BJ (cell line): ENCODE results near the gene NSMCE1. TPM values are rescaled to one million over a fixed set of nuclear protein-coding genes. Genes with fewer than 3 reads are reported as not detected.

Experiments used
- CTCF ChIA-PET: fragments of 350-600 bp; formaldehyde crosslinking; extraction: SDS; loops from one replicate; lab custom pipeline; 2021; ENCODE audit warnings: antibody characterized with exemption, inconsistent platforms; lab: Yijun Ruan, JAX
- POLR2A ChIA-PET: fragments of 300-600 bp; sonication (Branson Sonifier 250); formaldehyde crosslinking; extraction: SDS; loops from one replicate; lab custom pipeline; 2021; ENCODE audit warnings: antibody characterized with exemption; lab: Charles Lee
- DNase-seq: peaks from one replicate; pipeline ENCODE4 v3.0.0-alpha.2; 2011; ENCODE audit warnings: low read depth
- H3K27me3 ChIP-seq: 2 replicates; pipeline ENCODE4 v1.6.0; 2011; ENCODE audit warnings: low read length; ENCODE audit not compliant: control insufficient read depth, insufficient read depth
- H3K36me3 ChIP-seq: 2 replicates; pipeline ENCODE4 v1.5.1; 2011; ENCODE audit warnings: low read length; ENCODE audit not compliant: control insufficient read depth, insufficient read depth
- H3K4me3 ChIP-seq: 2 replicates; pipeline ENCODE4 v1.5.1; 2011; ENCODE audit warnings: low read depth, mild to moderate bottlenecking, control low read depth, low read length
- CTCF ChIP-seq: IDR thresholded peaks from 2 replicates; pipeline ENCODE4 v1.5.1; 2011; ENCODE audit warnings: low read depth, mild to moderate bottlenecking, control low read depth, inconsistent platforms, low read length, moderate library complexity; ENCODE audit not compliant: insufficient read depth
- polyA plus RNA-seq: library from polyadenylated mRNA; depleted of rRNA; stranded (reverse); fragments of >200 nt; gene quantifications from 2 replicates; pipeline ENCODE4 v1.2.3, GENCODE V29; 2011

Gene NSMCE1
- polyA plus RNA-seq, 1 experiment: 34.3 TPM

DNA sequence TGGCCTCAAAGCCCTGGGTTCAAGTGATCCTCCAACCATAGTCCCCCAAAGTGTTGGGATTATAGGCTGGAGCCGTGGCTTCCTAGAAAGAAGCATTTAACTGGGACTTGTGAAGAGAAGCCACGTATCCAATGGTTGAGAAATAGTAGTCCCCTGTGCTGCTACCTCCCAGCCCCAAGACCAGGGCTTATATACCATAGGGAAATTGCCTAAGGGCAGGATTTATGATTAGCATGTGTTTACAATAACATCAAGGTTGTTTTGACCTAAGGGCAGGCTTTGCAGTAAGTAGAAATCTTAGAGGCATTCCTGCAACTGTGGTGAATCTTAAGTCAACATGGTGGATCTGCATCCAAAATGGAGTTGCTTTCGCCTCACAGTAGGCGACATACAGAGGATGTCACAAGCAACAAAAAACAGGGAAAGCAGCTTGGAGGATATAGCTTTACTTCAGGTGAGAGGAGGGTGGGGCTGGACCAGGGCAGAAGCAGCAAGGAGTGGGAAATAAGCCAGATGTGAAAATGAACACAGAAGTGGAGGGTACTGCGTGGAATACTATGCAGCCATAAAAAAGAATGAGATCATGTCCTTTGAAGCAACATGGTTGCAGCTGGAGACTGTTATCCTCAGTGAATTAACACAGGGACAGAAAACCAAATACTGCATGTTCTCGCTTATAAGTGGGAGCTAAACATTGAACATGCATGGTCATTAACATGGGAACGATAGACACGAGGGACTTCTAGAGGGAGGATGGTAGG is 18.7 kb upstream of the NSMCE1 start:
- no peaks in the 10 kb centered on the region for H3K27me3 ChIP-seq
- CTCF ChIA-PET: interaction anchor here (1.0 kb wide), 2 partner anchors 9 to 11 kb away, joined by 3 to 4 read pairs; no protein-coding TSS in a partner anchor
- no peaks in the 10 kb centered on the region for H3K36me3 ChIP-seq
- TF ChIP-seq CTCF: no peak
- POLR2A ChIA-PET: no interaction called here
- H3K4me3 ChIP-seq: no peak overlapping the region
- DNase-seq: no peak

DNA sequence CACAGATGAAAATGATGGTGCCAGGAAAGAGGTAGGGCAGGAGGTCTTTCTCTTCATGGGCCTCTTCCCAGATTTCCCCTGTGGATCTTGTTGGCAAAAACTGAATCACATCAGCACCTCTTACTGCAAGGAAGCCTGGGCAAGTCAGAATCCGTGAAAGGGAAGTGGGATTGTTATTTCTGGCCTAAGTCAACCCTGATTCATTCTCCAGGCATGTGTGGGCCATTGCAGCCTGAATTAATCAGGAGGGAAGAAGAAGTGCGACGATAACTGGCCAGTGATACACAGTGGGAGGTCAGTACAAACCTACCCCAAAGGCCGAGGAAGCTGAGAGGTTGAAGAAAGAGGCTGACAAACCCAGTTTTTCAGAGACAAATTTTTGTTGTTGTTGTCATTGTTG is 17.9 kb upstream of the NSMCE1 start:
- peak; percentile 83 for DNase-seq
- H3K36me3 ChIP-seq: no peaks in the 10 kb centered on the region
- H3K4me3 ChIP-seq: no peak overlapping the region
- POLR2A ChIA-PET: no interaction called here
- CTCF ChIA-PET: interaction anchor here (0.7 kb wide), 1 partner anchor 52 kb away, joined by 3 read pairs; no protein-coding TSS in a partner anchor
- TF ChIP-seq CTCF: no peak
- H3K27me3 ChIP-seq: no peaks in the 10 kb centered on the region

GRCh38 chr16:27285676-27286196 is 17.2 kb upstream of the NSMCE1 start:
- Histone ChIP-seq H3K27me3 (no peaks in the 10 kb centered on the region), H3K36me3 (no peaks in the 10 kb centered on the region), H3K4me3 (no peak overlapping the region)
- ChIA-PET POLR2A (no interaction called here), CTCF (interaction anchor here (1.3 kb wide), 2 partner anchors 12 to 83 kb away, joined by 3 to 5 read pairs; no protein-coding TSS in a partner anchor)
- DNase-seq: no peak
- no peak for TF ChIP-seq CTCF

- CTCF ChIA-PET: interaction anchor here (1.3 kb wide), 2 partner anchors 11 to 83 kb away, joined by 3 to 5 read pairs; no protein-coding TSS in a partner anchor
- POLR2A ChIA-PET: no interaction called here
- TF ChIP-seq CTCF: no peak
Observed at GRCh38 chr16:27284865-27285675, 16.5 kb upstream of the NSMCE1 start.

GRCh38 chr16:27281243-27281642 is 12.7 kb upstream of the NSMCE1 start:
- ChIA-PET POLR2A (no interaction called here), CTCF (interaction anchor here (0.9 kb wide), 1 partner anchor 10 kb away, joined by 4 read pairs; no protein-coding TSS in a partner anchor)
- DNase-seq: no peak
- H3K36me3 ChIP-seq: no peaks in the 10 kb centered on the region
- H3K4me3 ChIP-seq: no peak overlapping the region
- H3K27me3 ChIP-seq: no peaks in the 10 kb centered on the region
- no peak for TF ChIP-seq CTCF

More at GRCh38 chr16:27284865-27285675, 16.5 kb upstream of the NSMCE1 start:
- Histone ChIP-seq H3K36me3 (no peaks in the 10 kb centered on the region), H3K4me3 (no peak overlapping the region), H3K27me3 (no peaks in the 10 kb centered on the region)
- DNase-seq: no peak
